ENCODE data around the gene CD40.

- no peak; the same call in 1 of the 2 replicates for TF ChIP-seq GATA2 (IDR thresholded peaks at IDR 0.05; ENCODE audit: low read depth, low read length)
- no peak for TF ChIP-seq GATA3 (IDR thresholded peaks at IDR 0.05; ENCODE audit: low read depth, low read length)
Observed at GRCh38 chr20:46159101-46159897, 41.2 kb downstream of the CD40 start.

Measured in SH-SY5Y (cell line).